ENCODE measurements around the gene HM13. TPM values are rescaled to one million over a fixed set of nuclear protein-coding genes. Genes with fewer than 3 reads are reported as not detected.

Gene HM13
- total and polyA plus RNA-seq, 2 of the 13 experiments (the other 11 are each of a cell fraction or from before 2014, with no cell fraction given): 118 to 243 TPM

DNA sequence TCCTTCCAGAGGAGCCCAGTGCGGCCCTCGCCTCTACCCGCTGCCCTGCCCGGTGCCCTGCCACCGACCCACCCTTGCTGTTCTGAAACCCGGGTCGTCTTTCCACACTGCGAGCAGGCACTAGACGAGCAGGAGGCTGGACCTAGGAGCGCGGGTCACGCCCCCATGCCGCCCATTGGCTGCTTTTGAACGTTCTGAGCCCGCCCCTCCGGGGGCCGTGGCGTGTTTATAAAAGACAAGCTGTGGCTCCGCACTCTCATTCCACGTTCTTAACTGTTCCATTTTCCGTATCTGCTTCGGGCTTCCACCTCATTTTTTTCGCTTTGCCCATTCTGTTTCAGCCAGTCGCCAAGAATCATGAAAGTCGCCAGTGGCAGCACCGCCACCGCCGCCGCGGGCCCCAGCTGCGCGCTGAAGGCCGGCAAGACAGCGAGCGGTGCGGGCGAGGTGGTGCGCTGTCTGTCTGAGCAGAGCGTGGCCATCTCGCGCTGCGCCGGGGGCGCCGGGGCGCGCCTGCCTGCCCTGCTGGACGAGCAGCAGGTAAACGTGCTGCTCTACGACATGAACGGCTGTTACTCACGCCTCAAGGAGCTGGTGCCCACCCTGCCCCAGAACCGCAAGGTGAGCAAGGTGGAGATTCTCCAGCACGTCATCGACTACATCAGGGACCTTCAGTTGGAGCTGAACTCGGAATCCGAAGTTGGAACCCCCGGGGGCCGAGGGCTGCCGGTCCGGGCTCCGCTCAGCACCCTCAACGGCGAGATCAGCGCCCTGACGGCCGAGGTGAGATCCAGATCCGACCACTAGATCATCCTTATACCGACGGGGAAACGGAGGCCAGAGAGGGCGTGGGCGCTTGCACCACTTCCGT lies 91.0 kb downstream of the HM13 start, which contains the start of gene ID1 (continued):
- TF ChIP-seq POLR2AphosphoS5 (IDR thresholded peaks at IDR 0.05; ENCODE audit: low read depth, low read length) (peak; percentile 99), HNRNPL (IDR thresholded peaks at IDR 0.05; ENCODE audit: low read depth, low read length) (peak; percentile 94), NR2F1 (CRISPR knock-in tag; IDR thresholded peaks at IDR 0.05) (peak; percentile 4 to 8; a peak in 1 of 4 replicates), BRCA1 (CRISPR knock-in tag; IDR thresholded peaks at IDR 0.05) (peak; percentile 97), SRF (IDR thresholded peaks at IDR 0.05; ENCODE audit: low read depth, low read length) (0 out of 2 replicates have a peak, but pooled peaks have one; percentile 36), ZNF75D (CRISPR knock-in tag; IDR thresholded peaks at IDR 0.05; ENCODE audit: borderline replicate concordance) (0 out of 2 replicates have a peak, but pooled peaks have one; percentile 93), PHF5A (CRISPR knock-in tag; IDR thresholded peaks at IDR 0.05; ENCODE audit: low read depth, unreplicated experiment) (peak; percentile 97), SP4 (CRISPR knock-in tag; IDR thresholded peaks at IDR 0.05) (peak; percentile 99), ZNF124 (CRISPR knock-in tag; IDR thresholded peaks at IDR 0.05) (peak; percentile 98), MIER3 (CRISPR knock-in tag; IDR thresholded peaks at IDR 0.05; ENCODE audit: borderline replicate concordance) (peak; percentile 90; the same call in 1 of the 2 replicates), AGO2 (optimal IDR thresholded peaks at IDR 0.05; ENCODE audit: low read depth, low read length) (peak; percentile 100), RORA (CRISPR knock-in tag; IDR thresholded peaks at IDR 0.05) (0 out of 2 replicates have a peak, but pooled peaks have one; percentile 6), ZNF282 (IDR thresholded peaks at IDR 0.05; ENCODE audit: partially characterized antibody) (no peak), EP300 (IDR thresholded peaks at IDR 0.05; ENCODE audit: low read depth in 2 of 2, low read length in 2 of 2) (peak in 1 of 2 experiments; percentile 59; a peak in 2 of 4 replicates), EP300 (CRISPR knock-in tag; IDR thresholded peaks at IDR 0.05; ENCODE audit: borderline replicate concordance) (peak; percentile 75), PCBP2 (optimal IDR thresholded peaks at IDR 0.05; ENCODE audit: low read depth, low read length, poor library complexity, severe bottlenecking) (no peak)
- TF ChIP-seq, protein P1, sequence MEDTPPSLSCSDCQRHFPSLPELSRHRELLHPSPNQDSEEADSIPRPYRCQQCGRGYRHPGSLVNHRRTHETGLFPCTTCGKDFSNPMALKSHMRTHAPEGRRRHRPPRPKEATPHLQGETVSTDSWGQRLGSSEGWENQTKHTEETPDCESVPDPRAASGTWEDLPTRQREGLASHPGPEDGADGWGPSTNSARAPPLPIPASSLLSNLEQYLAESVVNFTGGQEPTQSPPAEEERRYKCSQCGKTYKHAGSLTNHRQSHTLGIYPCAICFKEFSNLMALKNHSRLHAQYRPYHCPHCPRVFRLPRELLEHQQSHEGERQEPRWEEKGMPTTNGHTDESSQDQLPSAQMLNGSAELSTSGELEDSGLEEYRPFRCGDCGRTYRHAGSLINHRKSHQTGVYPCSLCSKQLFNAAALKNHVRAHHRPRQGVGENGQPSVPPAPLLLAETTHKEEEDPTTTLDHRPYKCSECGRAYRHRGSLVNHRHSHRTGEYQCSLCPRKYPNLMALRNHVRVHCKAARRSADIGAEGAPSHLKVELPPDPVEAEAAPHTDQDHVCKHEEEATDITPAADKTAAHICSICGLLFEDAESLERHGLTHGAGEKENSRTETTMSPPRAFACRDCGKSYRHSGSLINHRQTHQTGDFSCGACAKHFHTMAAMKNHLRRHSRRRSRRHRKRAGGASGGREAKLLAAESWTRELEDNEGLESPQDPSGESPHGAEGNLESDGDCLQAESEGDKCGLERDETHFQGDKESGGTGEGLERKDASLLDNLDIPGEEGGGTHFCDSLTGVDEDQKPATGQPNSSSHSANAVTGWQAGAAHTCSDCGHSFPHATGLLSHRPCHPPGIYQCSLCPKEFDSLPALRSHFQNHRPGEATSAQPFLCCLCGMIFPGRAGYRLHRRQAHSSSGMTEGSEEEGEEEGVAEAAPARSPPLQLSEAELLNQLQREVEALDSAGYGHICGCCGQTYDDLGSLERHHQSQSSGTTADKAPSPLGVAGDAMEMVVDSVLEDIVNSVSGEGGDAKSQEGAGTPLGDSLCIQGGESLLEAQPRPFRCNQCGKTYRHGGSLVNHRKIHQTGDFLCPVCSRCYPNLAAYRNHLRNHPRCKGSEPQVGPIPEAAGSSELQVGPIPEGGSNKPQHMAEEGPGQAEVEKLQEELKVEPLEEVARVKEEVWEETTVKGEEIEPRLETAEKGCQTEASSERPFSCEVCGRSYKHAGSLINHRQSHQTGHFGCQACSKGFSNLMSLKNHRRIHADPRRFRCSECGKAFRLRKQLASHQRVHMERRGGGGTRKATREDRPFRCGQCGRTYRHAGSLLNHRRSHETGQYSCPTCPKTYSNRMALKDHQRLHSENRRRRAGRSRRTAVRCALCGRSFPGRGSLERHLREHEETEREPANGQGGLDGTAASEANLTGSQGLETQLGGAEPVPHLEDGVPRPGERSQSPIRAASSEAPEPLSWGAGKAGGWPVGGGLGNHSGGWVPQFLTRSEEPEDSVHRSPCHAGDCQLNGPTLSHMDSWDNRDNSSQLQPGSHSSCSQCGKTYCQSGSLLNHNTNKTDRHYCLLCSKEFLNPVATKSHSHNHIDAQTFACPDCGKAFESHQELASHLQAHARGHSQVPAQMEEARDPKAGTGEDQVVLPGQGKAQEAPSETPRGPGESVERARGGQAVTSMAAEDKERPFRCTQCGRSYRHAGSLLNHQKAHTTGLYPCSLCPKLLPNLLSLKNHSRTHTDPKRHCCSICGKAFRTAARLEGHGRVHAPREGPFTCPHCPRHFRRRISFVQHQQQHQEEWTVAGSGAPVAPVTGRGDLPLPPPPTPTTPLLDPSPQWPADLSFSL (CRISPR knock-in tag; IDR thresholded peaks at IDR 0.05): 0 out of 2 replicates have a peak, but pooled peaks have one; percentile 7
- TF ChIP-seq, protein P2, sequence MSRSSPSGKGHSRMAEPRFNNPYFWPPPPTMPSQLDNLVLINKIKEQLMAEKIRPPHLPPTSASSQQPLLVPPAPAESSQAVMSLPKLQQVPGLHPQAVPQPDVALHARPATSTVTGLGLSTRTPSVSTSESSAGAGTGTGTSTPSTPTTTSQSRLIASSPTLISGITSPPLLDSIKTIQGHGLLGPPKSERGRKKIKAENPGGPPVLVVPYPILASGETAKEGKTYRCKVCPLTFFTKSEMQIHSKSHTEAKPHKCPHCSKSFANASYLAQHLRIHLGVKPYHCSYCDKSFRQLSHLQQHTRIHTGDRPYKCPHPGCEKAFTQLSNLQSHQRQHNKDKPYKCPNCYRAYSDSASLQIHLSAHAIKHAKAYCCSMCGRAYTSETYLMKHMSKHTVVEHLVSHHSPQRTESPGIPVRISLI (CRISPR knock-in tag; IDR thresholded peaks at IDR 0.05; ENCODE audit: borderline replicate concordance): peak; percentile 97
- TF ChIP-seq, protein P3, sequence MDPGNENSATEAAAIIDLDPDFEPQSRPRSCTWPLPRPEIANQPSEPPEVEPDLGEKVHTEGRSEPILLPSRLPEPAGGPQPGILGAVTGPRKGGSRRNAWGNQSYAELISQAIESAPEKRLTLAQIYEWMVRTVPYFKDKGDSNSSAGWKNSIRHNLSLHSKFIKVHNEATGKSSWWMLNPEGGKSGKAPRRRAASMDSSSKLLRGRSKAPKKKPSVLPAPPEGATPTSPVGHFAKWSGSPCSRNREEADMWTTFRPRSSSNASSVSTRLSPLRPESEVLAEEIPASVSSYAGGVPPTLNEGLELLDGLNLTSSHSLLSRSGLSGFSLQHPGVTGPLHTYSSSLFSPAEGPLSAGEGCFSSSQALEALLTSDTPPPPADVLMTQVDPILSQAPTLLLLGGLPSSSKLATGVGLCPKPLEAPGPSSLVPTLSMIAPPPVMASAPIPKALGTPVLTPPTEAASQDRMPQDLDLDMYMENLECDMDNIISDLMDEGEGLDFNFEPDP (CRISPR knock-in tag; conservative IDR thresholded peaks at IDR 0.05): peak; percentile 97; the same call in 1 of the 2 replicates

Measured in HepG2 (cell line).